Right renal pelvis (tissue), 4 donors: ENCODE results near the gene DTX3. TPM values are rescaled to one million over a fixed set of nuclear protein-coding genes. Genes with fewer than 3 reads are reported as not detected.

Experiments used
- DNase-seq, 4 donors: peaks; one replicate each; pipeline ENCODE4 v3.0.0-alpha.2; 2013; ENCODE audit warnings: low read depth in 4 of 4, low spot score in 3 of 4, missing footprints in 1 of 4
- polyA plus RNA-seq, 4 donors: library from polyadenylated mRNA; unstranded; fragments of 120-200 nt; gene quantifications; one replicate each; pipeline ENCODE4 v1.2.1, GENCODE V29; 2013; ENCODE audit not compliant: insufficient read length in 4 of 4

DTX3 gene
- polyA plus RNA-seq, 4 donors: 55.8 to 64.9 (median 57.0) TPM

DNA sequence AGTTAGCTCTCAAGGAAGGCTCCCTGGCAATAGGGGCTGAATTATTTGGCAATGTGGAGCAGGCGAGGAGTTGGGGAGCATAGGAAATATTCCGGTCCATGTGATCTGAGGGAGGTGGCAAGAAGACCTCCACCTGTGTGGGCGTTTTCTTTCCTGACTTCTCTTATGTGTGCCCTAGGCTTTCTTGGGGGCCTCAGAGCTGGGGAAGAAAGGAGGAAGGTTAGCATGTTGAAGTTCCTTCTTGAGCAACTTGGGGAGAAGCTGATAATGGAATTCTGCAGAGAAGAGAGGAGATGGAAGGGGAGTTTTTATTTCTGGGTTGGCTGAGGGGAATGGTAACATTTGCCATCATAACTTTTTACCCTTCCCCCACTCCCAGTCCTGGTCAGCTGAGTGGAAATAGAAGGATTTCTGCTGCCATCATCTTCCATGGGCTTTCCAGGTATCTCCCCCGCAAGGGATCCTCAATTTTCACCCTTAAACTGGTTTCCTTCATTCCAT is 1.2 kb downstream of the DTX3 start:
- DNase-seq: no peak

DNA sequence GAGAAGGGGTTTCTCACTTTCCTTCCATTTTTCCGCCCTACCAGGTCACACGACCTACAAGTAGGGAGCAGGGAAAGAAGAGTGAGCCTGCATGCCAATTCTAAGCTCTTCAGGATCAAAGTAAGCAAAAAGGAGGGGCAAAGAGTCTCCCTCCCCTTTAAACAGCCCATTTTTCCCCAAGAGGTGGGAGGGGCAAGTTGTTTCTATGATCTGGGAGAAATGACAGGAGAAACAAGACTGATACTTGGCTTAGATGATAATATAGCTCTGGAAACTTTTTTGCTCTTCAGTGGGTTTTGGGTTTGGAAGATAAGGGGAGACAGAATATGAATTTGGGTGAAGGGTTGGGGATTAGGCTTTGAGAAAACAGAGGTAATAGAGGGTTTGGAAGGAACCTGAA is 1.8 kb downstream of the DTX3 start:
- DNase-seq: no peak

DNA sequence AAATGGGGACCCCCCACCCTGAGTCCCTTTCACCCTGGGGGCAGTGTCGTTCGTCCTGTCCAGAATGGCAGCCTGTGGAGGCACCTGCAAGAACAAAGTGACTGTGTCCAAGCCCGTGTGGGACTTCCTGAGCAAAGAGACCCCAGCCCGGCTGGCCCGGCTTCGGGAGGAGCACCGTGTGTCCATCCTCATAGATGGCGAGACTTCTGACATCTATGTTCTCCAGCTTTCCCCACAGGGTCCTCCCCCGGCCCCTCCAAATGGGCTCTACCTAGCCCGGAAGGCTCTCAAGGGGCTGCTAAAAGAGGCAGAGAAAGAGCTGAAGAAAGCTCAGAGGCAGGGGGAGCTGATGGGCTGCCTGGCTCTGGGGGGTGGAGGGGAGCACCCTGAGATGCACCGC is 2.2 kb downstream of the DTX3 start:
- no peak for DNase-seq

GRCh38 chr12:57607958-57608663 is 3.5 kb downstream of the DTX3 start:
- DNase-seq: no peak

DNA sequence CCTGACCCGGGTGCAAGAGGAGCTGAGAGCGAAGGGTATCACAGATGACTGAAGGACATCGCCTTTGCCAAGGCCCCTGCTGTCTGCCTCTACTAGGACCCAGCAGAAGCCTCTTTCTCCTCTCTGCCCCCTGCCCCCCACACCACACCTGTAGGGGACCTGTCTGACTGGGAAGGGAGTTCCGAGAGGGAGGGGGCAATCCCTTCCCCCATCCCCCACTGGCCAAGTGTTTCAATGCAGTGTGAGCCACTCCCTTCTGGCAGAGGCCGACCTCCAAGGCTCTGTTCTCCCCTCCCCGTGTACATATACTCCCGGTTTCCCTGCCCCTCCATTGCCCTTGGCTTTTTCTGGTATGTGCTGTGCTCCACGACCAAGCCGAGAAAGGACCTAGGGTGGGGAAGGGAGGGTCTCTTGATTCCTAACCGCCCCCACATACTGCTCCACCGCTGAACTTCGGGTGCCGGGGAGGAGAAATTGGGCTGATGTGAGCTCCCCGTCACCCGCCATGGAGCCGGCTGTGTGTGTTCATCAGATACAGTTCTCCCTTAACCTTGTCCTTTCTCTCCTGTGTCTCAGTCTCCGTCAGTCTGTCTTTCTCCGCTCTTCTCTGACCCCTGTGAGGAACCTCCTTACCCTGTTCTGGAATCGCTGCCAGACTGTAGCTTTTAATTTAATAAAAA is 4.6 kb downstream of the DTX3 start:
- DNase-seq: no peak

DNA sequence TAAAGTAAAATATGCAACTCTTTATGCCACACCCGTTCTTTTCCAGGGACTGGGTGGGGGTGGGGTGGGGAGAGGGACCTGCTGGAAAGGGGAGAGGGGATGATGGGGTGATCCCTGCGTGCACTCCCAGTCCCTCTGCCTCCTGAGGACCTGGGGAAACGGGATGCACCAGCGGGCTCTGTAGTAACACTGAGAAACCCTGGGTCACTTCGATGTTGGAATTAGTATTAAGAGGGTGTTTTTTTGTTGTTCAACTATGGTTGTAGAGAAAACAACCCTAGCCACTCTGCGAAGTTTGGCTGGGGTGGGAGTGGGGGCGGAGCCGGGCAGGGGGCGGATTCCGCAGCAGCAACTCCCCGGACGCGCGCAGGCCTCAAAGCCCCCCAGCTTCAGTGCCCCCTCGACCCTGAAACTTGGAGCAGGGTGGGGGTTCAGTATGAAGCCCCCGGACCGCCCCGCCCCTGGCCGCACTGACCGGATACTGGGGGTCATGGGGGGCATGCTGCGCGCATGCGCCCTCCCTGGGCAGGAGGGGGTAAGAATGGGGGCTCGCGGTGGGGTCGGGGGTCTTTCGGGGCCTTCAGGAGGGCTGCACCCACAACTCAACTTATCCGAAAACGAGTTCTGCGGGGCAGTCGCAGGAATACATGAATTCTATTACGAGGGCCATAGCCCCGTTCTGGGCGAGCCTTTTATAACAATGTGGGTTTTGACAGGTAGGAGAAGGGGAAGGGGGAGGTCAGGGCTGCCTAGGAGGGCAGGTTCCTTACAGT is 5.3 kb downstream of the DTX3 start:
- DNase-seq: no peak

GRCh38 chr12:57610554-57611107 is 6.0 kb downstream of the DTX3 start:
- DNase-seq: no peak

DNA sequence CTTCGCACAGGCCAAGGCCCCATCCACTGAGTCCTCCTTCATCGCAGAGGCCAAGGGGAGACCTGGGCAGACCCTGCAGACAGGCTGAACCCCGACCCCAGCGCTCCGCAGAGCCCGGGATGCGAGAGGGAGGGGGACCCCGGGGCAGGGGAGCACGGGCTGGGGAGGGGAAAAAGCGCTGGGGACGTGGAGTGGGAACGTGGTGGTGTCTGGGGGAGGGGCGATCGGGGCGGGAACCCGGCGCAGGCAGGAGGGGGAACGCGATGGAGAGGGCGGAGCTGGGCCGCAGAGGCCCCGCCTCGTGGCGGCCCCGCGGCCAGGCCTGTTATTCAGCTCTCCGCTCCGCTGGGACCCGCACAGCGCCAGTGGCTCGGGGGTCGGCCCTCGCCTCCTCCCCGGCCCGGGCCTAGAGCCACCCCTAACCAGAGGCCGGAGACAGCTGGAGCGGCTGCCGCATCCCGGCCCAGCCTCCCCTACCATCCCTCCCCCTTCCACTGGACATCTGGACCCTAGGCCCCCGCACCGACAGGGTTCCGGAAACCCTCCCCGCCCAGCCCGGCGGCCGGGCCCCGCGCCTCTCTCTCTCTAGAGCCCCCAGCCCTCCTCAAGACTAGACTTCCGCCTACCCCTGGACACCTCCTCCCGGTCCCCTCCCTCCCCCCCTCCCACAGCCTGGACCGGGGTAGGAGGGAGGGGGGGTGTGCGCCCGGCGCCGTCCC is 6.6 kb downstream of the DTX3 start, which contains the start of gene ARHGEF25:
Gene ARHGEF25 (plus strand): TSS at position 328 of the 719 bp plus-strand sequence. CDS start 460 bp downstream, outside the sequence.
- DNase-seq: peak in 1 of 4 donors; percentile 62

GRCh38 chr12:57611827-57612710 is 7.4 kb downstream of the DTX3 start:
- no peak for DNase-seq

DNA sequence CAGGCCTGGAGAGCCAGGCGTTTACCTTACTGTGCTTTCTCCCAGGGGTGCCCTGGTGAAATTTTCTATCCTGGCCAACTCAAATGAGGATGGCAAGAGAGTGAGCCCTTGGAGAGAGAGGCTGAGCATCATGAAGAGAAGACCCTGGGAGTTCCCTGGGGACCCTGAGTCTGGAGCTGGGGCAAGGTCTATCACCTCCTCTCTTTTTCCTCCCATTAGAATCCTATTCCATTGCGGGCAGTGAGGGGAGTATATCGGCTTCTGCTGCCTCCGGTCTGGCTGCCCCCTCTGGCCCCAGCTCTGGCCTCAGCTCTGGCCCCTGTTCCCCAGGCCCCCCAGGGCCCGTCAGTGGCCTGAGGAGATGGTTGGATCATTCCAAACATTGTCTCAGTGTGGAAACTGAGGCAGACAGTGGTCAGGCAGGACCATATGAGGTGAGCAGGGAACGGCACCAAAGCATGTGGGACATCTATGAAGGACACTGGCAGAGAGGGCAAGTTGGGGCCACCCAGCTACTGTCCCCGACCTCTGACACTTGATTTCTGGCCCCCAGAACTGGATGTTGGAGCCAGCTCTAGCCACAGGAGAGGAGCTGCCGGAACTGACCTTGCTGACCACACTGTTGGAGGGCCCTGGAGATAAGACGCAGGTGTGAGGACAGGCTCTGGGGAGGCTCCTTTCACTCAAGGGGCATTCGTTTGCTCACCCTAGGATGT is 8.2 kb downstream of the DTX3 start:
- no peak for DNase-seq

DNA sequence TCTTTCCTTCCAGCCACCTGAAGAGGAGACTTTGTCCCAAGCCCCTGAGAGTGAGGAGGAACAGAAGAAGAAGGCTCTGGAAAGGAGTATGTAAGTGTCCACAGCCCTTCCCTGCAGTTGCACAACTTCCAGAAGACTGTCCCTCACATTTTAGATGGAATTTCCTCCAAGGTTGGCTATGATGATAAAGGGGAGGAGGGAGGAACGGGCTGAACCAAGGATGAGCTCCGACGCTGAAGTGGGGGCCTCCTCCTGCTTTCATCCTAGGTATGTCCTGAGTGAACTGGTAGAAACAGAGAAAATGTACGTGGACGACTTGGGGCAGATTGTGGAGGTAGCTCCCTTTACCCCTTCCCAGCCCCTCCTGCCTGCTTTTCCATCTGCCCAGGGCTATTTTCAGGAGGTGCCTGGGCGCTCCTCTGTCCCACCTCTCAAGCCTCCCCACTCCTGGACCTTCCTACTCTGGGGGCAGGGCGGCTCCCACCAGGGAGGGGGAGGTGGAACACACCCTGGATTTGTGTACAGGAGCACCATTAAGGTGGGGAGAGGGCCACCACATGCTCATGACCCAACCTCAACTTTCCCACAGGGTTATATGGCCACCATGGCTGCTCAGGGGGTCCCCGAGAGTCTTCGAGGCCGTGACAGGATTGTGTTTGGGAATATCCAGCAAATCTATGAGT is 8.9 kb downstream of the DTX3 start:
- DNase-seq: no peak

DNA sequence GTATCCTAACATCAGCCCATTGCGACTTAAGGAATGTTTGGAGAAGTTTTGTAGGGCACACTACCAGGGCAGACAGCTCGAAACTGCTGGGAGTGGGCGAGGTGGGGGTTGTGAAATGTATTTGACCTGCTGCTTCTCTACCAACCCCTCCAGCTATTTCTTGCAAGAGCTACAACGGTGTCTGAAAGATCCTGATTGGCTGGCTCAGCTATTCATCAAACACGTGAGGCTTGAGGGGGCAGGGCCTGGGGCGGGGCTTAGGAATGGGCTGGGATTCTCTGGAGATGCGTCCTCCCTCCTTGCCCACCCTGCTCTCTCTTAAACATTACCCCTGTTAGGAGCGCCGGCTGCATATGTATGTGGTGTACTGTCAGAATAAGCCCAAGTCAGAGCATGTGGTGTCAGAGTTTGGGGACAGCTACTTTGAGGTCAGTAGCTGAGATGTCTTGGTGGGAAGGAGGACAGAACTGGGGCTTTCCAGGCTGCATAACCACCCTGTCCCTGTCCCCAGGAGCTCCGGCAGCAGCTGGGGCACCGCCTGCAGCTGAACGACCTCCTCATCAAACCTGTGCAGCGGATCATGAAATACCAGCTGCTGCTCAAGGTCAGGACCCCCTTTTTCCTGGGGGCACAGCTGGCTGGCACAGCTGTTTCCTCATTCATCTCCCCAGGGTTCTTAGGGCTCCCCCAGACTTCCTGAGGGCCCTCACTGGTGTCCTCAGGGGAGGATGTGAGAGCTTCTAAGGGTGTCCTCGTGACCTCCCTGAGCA is 9.7 kb downstream of the DTX3 start:
- DNase-seq: no peak

DNA sequence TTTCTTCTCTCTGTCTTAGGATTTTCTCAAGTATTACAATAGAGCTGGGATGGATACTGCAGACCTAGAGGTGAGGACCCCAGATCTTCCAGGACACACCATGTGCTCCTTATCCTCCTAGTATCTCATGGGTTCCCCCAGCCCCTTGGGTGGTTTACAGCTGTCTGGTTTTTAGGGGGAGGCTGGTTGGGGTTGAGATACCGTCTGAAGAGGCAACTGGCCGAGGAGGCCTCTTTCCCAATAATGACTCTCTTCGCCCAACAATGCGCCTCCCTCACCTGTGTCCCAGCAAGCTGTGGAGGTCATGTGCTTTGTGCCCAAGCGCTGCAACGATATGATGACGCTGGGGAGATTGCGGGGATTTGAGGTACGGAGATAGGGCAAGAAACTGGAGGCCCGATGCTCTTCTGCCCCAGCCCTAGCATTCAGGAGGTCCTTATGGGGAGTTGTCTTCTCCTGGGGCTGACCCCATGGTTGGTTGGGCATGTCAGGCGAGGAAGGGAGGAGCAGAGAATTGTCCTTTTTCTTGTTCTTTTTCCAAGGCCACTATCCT is 10.4 kb downstream of the DTX3 start:
- no peak for DNase-seq

GRCh38 chr12:57615637-57616036 is 11.0 kb downstream of the DTX3 start:
- DNase-seq: no peak

GRCh38 chr12:57616383-57617101 is 11.9 kb downstream of the DTX3 start:
- DNase-seq: no peak

DNA sequence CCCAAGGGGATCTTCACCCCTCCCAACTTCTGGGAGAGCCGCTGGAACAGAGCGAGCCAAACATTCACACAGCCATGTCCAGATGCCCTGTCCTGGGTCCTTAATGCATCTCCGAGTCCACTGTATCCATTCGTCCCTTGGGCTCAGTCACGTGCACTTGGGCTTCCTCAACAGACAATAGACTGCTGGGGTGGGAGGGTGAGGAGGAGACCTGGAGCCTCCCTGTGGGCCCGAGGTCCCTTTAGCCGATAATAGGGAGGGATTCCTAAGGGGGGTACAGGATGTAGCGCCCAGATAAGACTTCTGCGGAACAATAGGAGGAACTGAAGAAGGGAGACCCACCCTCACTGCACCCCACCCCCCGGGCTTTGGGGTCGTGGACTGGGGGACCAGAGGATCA is 13.3 kb downstream of the DTX3 start:
- DNase-seq: no peak
